22Rv1 (cell line): ENCODE data around the gene SLITRK5.

Experiments
- CTCF ChIP-seq: fragments of 450-650 bp; IDR thresholded peaks from 2 replicates; pipeline ENCODE4 v1.5.1; 2017; ENCODE audit warnings: mild to moderate bottlenecking
- ZFX ChIP-seq: fragments of 450-650 bp; IDR thresholded peaks from 2 replicates; pipeline ENCODE4 v1.6.1; 2017; ENCODE audit warnings: antibody characterized with exemption, borderline replicate concordance

- TF ChIP-seq CTCF (no peak), ZFX (no peak)
Measured at GRCh38 chr13:87696458-87696857, 25.3 kb downstream of the SLITRK5 start.
